Neural cell (in vitro differentiated cells): ENCODE data around the gene MLPH. TPM values are rescaled to one million over a fixed set of nuclear protein-coding genes. Genes with fewer than 3 reads are reported as not detected.

Experiments used
- H2AFZ ChIP-seq: fragments of 200-600, 300-800 bp; sonication (generic), shearing (Covaris generic); 2 replicates; pipeline ENCODE4 v1.6.0; 2014; ENCODE audit warnings: low read depth, mild to moderate bottlenecking, antibody characterized with exemption, low read length, moderate library complexity
- H3F3A ChIP-seq: fragments of 200-600 bp; shearing (Covaris generic); 2 replicates; pipeline ENCODE4 v1.6.1; 2016; ENCODE audit warnings: mild to moderate bottlenecking, moderate library complexity, mixed read lengths, antibody characterized with exemption, low read length; ENCODE audit not compliant: insufficient read depth, poor library complexity, severe bottlenecking
- H3K27ac ChIP-seq: fragments of 200-600, 300-800 bp; sonication (generic), shearing (Covaris generic); 2 replicates; pipeline ENCODE4 v1.5.1; 2014; ENCODE audit warnings: mild to moderate bottlenecking, low read length, moderate library complexity
- H3K27me3 ChIP-seq: fragments of 300-800, 200-600 bp; sonication (generic), shearing (Covaris generic); 2 replicates; pipeline ENCODE4 v1.6.0; 2014; ENCODE audit warnings: mild to moderate bottlenecking, low read depth, low read length, moderate library complexity; ENCODE audit not compliant: insufficient read depth
- H3K36me3 ChIP-seq: fragments of 300-800, 200-600 bp; sonication (generic), shearing (Covaris generic); 2 replicates; pipeline ENCODE4 v1.5.1; 2014; ENCODE audit warnings: mild to moderate bottlenecking, antibody characterized with exemption, low read length, moderate library complexity; ENCODE audit not compliant: insufficient read depth
- H3K4me2 ChIP-seq: fragments of 300-800, 200-600 bp; sonication (generic), shearing (Covaris generic); 2 replicates; pipeline ENCODE4 v1.6.0; 2014; ENCODE audit warnings: mild to moderate bottlenecking, low read length
- H3K4me3 ChIP-seq: fragments of 300-800, 200-600 bp; sonication (generic), shearing (Covaris generic); 2 replicates; pipeline ENCODE4 v1.5.1; 2014; ENCODE audit warnings: mild to moderate bottlenecking, low read length, moderate library complexity
- H3K79me2 ChIP-seq: fragments of 200-600 bp; shearing (Covaris generic); replicated peaks from 2 replicates; pipeline ENCODE4 v1.6.0; 2014; ENCODE audit warnings: mild to moderate bottlenecking, low read length, moderate library complexity; ENCODE audit not compliant: insufficient read depth
- H3K9ac ChIP-seq: fragments of 300-800, 200-600 bp; sonication (generic), shearing (Covaris generic); 2 replicates; pipeline ENCODE4 v1.6.1; 2016; ENCODE audit warnings: mild to moderate bottlenecking, low read length, mixed read lengths
- H3K9me2 ChIP-seq: fragments of 200-600 bp; shearing (Covaris generic); 2 replicates; pipeline ENCODE4 v1.6.1; 2016; ENCODE audit warnings: mild to moderate bottlenecking, low read length, mixed read lengths; ENCODE audit not compliant: insufficient read depth
- H3K9me3 ChIP-seq: fragments of 200-600, 300-800 bp; sonication (generic), shearing (Covaris generic); 2 replicates; pipeline ENCODE4 v1.6.1; 2016; ENCODE audit warnings: mild to moderate bottlenecking, mixed run types, low read length, moderate library complexity, mixed read lengths
- H4K20me1 ChIP-seq: fragments of 200-600 bp; shearing (Covaris generic); 2 replicates; pipeline ENCODE4 v1.6.1; 2016; ENCODE audit warnings: mild to moderate bottlenecking, mixed run types; ENCODE audit not compliant: insufficient read depth
- EP300 ChIP-seq: fragments of 450-650 bp; conservative IDR thresholded peaks from 2 replicates; pipeline ENCODE4 v1.6.1; 2014; ENCODE audit warnings: antibody characterized with exemption, mild to moderate bottlenecking, moderate library complexity; ENCODE audit not compliant: poor library complexity, severe bottlenecking
- EZH2 ChIP-seq: fragments of 200-600, 300-800 bp; shearing (Covaris generic), sonication (generic); IDR thresholded peaks from 2 replicates; pipeline ENCODE4 v1.6.1; 2014; ENCODE audit warnings: antibody characterized with exemption, low read length, borderline replicate concordance, mild to moderate bottlenecking; ENCODE audit not compliant: insufficient read depth, poor library complexity, severe bottlenecking
- MXI1 ChIP-seq: fragments of 450-650 bp; conservative IDR thresholded peaks from 2 replicates; pipeline ENCODE4 v1.6.1; 2014; ENCODE audit warnings: antibody characterized with exemption, mild to moderate bottlenecking; ENCODE audit not compliant: poor library complexity, severe bottlenecking
- POLR2AphosphoS5 ChIP-seq: IDR thresholded peaks from 2 replicates; pipeline ENCODE4 v1.6.1; 2012
- RAD21 ChIP-seq: fragments of 450-650 bp; conservative IDR thresholded peaks from 2 replicates; pipeline ENCODE4 v1.6.1; 2014; ENCODE audit warnings: antibody characterized with exemption, mild to moderate bottlenecking, moderate library complexity
- SMC3 ChIP-seq: fragments of 450-650 bp; conservative IDR thresholded peaks from 2 replicates; pipeline ENCODE4 v1.6.1; 2014; ENCODE audit warnings: antibody characterized with exemption, mild to moderate bottlenecking, moderate library complexity; ENCODE audit not compliant: poor library complexity
- TAF1 ChIP-seq: IDR thresholded peaks from 2 replicates; pipeline ENCODE4 v1.6.1; 2012; ENCODE audit warnings: low read depth
- polyA plus RNA-seq: library from polyadenylated mRNA; depleted of rRNA; stranded (reverse); fragments of >200 nt; gene quantifications from 2 replicates; pipeline ENCODE4 v1.2.3, GENCODE V29; 2014
- TF ChIP-seq, protein P1 (sequence below): IDR thresholded peaks from 2 replicates; pipeline ENCODE4 v1.6.1; 2012; ENCODE audit warnings: borderline replicate concordance
- TF ChIP-seq, protein P2 (sequence below): fragments of 450-650 bp; IDR thresholded peaks from 2 replicates; pipeline ENCODE4 v1.5.1; 2014; ENCODE audit warnings: antibody characterized with exemption, mild to moderate bottlenecking, moderate library complexity; ENCODE audit not compliant: poor library complexity, severe bottlenecking

Gene MLPH
- polyA plus RNA-seq, 1 donor from 2014 or later: not detected

DNA sequence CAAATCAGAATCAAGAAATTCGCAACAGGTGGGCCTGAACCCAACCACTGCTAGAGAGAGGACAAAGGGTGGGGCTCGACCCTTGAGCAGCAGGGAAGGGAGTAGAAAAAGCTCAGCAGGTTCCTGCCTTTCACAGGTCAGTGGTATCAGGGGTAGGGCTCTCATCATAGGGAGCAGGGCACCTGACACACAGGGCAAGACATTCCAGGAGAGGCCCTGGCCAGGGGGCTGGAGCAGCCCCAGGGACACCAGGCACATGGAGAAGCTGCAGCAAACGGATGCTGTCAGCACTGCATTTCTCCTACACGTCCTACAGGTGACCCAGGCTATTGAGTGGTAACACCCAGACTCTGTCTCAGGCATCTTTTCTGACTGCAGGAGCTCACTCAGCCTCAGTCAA is 17.2 kb upstream of the MLPH start:
- Histone ChIP-seq H3F3A (no peaks in the 10 kb centered on the region), H3K79me2 (no peaks in the 10 kb centered on the region), H3K9me2 (no peaks in the 10 kb centered on the region), H3K27me3 (no peaks in the 10 kb centered on the region), H3K27ac (no peak overlapping the region), H4K20me1 (no peaks in the 10 kb centered on the region), H3K36me3 (no peaks in the 10 kb centered on the region), H2AFZ (no peak overlapping the region), H3K9me3 (no peaks in the 10 kb centered on the region), H3K4me2 (no peak overlapping the region), H3K4me3 (no peak overlapping the region), H3K9ac (no peak overlapping the region)
- TF ChIP-seq EP300: no peak
- TF ChIP-seq, protein P1, sequence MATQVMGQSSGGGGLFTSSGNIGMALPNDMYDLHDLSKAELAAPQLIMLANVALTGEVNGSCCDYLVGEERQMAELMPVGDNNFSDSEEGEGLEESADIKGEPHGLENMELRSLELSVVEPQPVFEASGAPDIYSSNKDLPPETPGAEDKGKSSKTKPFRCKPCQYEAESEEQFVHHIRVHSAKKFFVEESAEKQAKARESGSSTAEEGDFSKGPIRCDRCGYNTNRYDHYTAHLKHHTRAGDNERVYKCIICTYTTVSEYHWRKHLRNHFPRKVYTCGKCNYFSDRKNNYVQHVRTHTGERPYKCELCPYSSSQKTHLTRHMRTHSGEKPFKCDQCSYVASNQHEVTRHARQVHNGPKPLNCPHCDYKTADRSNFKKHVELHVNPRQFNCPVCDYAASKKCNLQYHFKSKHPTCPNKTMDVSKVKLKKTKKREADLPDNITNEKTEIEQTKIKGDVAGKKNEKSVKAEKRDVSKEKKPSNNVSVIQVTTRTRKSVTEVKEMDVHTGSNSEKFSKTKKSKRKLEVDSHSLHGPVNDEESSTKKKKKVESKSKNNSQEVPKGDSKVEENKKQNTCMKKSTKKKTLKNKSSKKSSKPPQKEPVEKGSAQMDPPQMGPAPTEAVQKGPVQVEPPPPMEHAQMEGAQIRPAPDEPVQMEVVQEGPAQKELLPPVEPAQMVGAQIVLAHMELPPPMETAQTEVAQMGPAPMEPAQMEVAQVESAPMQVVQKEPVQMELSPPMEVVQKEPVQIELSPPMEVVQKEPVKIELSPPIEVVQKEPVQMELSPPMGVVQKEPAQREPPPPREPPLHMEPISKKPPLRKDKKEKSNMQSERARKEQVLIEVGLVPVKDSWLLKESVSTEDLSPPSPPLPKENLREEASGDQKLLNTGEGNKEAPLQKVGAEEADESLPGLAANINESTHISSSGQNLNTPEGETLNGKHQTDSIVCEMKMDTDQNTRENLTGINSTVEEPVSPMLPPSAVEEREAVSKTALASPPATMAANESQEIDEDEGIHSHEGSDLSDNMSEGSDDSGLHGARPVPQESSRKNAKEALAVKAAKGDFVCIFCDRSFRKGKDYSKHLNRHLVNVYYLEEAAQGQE: no peak
- TF ChIP-seq POLR2AphosphoS5: no peak
- TF ChIP-seq MXI1: no peak
- TF ChIP-seq EZH2: no peak

DNA sequence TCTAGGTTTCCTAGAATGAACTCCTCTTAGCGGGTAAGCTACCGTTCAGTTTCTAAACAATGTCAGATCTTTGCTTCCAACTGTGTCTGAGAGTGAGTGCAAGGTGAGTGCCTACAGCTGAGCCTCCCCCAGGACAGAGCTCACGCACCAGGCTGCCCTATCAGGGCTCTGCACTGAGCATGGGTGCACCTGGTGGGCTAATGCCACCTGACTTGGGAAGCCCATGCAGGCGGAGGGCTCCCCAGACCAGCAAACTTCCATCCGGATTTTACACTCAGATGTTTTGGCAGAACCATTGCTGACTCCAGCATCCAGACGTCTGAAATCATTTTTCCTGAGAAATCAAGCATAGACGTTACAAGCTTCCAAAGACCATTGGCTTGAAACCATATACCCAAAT is 16.1 kb upstream of the MLPH start:
- no peaks in the 10 kb centered on the region for H3K36me3 ChIP-seq
- H3K4me3 ChIP-seq: no peak overlapping the region
- no peaks in the 10 kb centered on the region for H4K20me1 ChIP-seq
- H3K27ac ChIP-seq: no peak overlapping the region
- TF ChIP-seq, protein P2, sequence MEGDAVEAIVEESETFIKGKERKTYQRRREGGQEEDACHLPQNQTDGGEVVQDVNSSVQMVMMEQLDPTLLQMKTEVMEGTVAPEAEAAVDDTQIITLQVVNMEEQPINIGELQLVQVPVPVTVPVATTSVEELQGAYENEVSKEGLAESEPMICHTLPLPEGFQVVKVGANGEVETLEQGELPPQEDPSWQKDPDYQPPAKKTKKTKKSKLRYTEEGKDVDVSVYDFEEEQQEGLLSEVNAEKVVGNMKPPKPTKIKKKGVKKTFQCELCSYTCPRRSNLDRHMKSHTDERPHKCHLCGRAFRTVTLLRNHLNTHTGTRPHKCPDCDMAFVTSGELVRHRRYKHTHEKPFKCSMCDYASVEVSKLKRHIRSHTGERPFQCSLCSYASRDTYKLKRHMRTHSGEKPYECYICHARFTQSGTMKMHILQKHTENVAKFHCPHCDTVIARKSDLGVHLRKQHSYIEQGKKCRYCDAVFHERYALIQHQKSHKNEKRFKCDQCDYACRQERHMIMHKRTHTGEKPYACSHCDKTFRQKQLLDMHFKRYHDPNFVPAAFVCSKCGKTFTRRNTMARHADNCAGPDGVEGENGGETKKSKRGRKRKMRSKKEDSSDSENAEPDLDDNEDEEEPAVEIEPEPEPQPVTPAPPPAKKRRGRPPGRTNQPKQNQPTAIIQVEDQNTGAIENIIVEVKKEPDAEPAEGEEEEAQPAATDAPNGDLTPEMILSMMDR: no peak
- no peak for TF ChIP-seq POLR2AphosphoS5
- no peak for TF ChIP-seq MXI1
- no peak for TF ChIP-seq RAD21
- TF ChIP-seq, protein P1: no peak
- TF ChIP-seq SMC3: no peak
- no peak for TF ChIP-seq TAF1
- no peak for TF ChIP-seq EZH2
- TF ChIP-seq EP300: no peak
- no peak overlapping the region for H3K4me2 ChIP-seq
- H3K9me3 ChIP-seq: no peaks in the 10 kb centered on the region
- H3K9me2 ChIP-seq: no peaks in the 10 kb centered on the region
- no peak overlapping the region for H3K9ac ChIP-seq
- no peaks in the 10 kb centered on the region for H3K79me2 ChIP-seq
- no peaks in the 10 kb centered on the region for H3F3A ChIP-seq
- H2AFZ ChIP-seq: no peak overlapping the region
- H3K27me3 ChIP-seq: peaks cover under 1% of the 10 kb centered on the region
